ENCODE measurements around the gene PARVB.

Gene PARVB

DNA sequence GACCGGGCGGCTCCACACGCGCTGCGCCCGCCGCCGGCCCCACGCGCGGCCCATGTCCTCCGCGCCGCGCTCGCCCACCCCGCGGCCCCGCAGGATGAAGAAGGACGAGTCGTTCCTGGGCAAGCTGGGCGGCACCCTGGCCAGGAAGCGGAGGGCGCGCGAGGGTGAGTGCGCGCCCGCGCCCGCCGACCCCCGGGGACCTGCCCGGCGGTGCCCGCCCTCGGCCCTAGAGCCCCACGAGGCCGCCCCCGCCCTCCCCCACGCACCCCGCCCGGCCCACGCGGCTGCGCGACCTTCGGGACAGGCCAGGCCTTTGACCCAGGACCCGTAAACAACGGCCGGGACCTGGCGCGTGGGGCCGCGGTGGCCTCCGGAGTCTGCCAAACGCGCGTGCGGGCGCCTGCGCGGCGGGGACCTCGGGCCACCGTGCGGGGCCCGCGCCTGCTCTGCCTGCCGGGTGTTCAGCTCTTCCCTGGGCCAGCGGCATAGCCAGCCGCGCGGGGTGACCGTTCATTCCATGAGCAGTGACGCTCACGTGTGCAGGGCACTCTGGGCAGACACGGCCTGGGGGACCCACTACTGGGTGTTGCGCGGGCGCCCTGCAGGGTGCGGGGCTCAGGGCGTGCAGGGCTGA lies at the start of gene PARVB:
Gene PARVB (plus strand): TSS at position 15 of the 634 bp plus-strand sequence. CDS start 38 bp downstream, at position 53.
- FAIRE-seq, result no peak

DNA sequence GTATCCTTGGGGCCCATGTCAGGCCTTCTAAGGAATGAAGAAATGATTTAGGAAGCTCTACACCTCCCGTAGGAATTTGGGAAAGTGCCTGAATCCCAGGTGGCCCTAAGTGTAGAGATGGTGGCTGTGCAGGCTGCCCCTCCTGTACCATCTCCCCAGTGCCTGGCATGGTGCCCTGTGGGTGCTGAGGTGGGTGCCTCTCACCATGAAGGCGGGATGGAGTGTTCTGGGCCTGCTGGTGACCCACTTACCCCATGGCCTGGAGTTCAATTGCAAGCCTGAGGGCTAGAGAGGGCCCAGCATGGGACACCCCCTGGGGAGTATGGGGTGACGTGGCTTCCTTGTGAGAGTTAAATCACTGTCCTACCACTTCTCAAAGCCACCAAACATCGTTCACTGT lies 49.1 kb upstream of the PARVB start:
- FAIRE-seq, result no peak

DNA sequence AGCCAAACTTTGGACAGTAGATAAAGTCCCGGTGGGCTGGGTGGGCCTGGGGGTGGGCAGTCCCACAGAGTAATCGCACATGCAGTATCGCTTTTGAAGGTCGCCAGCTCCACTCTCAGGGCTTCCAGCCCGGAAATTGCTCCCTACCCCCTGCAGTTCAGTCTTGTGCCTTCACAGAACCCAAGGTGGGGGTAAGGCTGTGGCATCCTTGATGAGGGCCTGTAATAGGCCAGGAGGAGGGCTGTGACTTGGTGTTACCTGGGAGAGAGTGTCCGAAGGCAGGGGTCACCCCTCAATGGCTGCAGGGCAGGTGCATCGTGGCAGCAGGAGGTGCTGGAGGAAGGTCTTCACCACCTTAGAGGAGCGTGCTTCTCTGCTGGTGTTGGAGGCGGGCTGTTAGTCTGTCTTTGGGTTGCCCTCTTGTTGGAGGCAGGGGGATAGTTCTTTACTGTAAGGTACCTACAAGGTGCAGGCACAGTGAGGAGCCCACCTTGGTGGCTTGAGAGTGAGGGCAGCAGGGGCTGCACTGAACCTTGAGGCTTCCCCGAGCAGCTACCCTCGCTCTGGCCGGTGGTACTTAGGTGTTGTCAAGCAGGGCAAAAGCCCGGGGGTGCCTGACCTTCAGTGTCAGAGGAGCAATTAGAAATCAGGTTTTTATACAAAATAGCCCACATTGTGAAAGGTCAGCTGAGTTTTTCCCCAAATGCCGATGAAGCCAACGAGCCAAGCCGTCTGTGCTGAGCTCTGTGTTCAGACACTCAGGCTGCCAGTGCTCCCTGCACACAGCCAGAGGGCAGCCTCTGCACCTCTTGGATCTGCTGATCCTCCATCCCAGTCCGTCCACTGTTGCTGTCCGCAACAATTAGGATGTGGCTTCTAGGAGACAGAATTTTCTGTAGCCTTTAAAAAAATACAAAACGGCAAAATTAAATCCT lies 47.0 kb upstream of the PARVB start:
- FAIRE-seq, result no peak

DNA sequence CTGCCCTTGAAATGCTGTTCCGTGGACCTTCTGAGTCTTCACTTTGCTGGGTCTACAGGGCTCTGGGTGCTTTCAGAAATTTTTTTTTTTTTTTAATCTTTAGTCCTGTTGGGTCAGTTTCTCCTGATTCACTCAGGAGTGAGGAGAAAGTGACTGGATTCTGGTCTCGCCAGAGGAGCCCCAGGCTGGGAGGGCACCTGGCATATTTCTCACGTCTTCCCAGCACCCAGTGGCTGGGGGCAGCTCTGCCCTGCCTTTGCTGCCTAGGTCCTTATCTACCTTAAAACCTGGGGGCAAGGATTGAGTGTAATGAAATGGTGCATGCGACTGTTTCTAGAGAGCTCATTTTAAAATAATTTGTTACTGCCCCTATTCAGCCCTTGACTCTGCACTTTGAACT lies 45.5 kb upstream of the PARVB start:
- FAIRE-seq, result no peak

DNA sequence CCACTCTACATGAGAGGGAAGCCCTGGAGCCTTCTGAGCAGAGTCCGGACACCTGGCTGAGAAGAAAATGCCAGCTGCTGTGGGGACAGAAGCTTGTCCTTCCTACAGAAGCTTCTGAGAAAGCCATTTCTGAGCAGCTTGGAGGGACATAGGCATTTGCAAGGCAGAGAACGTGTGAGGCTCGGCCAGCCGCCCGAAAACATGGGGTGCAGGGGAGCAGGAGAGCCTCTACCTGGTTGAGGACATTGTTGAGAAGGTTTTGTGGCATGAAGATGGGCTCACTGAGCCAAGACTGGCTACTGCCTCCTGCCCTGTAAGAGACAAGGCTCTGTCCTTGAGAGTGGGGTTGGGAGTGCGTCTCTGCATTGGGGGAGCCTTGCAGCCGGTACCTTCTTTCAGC lies 43.5 kb upstream of the PARVB start:
- FAIRE-seq, result no peak

- FAIRE-seq, result no peak
Measured at GRCh38 chr22:43980996-43981395, 43.1 kb upstream of the PARVB start.

DNA sequence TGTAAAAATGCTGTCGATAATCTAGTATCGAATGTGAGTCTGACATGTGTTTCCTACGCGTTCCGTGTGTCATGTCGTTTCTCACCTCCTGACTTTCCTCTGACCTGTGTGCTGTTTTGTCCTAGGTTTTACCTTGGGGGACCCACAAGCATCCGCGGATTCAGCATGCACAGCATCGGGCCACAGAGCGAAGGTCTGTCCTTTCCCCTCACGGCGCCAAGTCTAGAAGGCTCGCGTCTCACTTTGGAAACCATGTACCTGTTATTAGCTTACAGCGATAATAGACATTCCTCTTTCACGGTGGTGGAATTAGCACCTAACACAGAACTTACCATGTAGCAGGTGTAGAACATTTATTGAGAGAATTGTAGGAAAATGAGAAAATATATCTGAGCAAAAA lies 40.3 kb upstream of the PARVB start:
- FAIRE-seq, result no peak

- no peak for FAIRE-seq
Measured at GRCh38 chr22:43985532-43985931, 38.6 kb upstream of the PARVB start.

GRCh38 chr22:43988116-43988820 lies 35.8 kb upstream of the PARVB start:
- no peak for FAIRE-seq

DNA sequence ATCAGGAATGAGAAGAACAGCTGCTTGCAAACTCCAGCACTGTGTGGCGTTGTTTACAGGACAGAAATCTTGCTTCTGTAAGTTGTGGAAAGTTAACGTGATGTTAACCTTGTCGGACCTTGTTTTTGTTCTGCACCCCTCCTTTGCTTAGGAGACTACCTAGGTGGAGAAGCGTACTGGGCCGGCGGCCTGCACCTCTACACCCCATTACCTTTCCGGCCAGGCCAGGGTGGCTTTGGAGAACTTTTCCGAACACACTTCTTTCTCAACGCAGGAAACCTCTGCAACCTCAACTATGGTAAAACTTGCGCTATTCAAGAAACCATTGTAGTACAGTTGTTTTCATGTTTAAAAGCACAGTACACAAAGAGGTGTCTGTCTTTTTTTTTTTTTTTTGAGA lies 35.1 kb upstream of the PARVB start:
- no peak for FAIRE-seq

GRCh38 chr22:43990044-43990443 lies 34.1 kb upstream of the PARVB start:
- no peak for FAIRE-seq

DNA sequence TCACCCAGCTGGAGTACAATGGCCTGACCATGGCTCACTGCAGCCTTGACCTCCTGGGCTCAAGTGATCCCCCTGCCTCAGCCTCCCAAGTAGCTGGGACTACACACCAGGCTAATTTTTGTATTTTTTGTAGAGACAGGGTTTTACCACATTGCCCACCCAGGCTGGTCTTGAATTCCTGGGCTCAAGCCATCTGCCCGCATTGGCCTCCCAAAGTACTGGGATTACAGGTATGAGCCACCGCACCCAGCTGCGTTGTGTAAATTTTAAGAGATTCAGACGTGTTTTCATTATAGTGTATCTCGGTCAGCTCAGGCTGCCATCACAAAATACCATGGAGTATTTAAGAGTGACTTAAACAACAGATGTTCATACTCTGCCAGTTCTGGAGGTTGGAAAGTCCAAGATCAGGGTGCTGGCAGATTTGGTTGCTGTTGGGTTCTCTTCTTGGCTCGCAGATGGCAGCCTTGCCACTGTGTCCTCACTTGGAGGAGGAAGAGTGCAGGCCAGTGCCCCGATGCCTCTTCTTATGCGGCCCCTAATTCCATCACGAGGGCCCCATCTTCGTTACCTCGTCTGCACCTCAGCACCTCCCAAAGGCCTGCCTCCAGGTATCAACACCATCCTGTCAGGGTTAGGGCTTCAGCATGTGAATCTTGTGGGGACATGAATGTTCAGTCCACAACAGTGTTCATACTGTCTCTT lies 32.6 kb upstream of the PARVB start:
- FAIRE-seq, result no peak

DNA sequence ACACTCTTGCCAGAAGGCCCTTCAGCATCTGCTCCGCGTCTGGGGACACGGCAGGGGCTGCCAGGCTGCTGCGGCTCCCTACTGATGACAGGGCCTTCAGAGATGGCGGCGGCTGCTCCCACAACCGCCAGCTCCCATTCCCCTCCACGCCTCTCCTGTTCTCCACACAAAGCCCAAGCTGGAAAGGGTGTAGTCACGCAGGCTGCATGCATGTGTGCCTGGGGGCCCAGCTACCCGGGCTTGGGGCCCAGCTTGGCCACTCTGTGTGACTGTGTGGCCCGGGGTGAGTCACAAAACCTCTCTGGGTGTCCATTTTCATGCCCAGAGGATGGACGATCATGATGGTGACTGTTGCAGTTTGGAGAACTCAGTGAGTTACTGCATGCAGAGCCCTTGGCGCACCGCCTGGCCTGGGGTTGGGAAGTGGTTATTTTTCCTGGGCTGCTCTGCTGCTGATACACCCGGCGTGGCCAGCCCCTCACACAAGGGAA lies 31.7 kb upstream of the PARVB start:
- no peak for FAIRE-seq

DNA sequence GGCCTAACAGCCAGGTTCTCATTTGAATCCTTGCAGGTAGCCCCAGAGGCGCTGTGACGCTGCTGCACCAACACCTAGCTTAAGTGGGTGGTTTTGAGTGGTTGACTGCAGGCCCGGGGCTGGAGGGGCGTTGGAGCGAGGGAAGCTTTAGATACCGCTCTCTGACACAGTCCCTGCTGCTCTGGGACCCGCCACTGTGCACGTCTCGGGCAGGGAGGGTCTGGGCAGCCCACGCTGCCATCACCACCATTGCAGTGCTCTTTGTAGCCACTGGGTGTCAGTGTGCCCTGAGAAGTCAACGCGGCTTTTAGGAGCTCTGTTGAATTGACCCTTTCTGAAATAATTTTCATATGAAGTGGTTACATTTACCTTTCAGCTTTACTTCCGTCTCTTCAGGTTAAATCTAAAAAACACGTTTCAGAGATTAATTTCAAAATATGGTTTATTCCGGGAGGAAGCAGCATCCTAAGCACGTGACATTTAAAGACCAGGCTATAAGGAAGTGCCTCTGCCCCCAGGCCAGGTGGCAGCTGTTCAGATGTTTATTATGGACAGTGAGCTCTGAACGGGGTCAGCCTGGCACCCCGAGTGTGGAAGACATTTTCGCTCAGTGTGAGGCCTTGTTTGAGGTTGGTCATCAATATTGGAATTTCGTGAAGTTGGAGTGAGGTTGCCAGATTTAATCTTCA lies 30.9 kb upstream of the PARVB start:
- no peak for FAIRE-seq

DNA sequence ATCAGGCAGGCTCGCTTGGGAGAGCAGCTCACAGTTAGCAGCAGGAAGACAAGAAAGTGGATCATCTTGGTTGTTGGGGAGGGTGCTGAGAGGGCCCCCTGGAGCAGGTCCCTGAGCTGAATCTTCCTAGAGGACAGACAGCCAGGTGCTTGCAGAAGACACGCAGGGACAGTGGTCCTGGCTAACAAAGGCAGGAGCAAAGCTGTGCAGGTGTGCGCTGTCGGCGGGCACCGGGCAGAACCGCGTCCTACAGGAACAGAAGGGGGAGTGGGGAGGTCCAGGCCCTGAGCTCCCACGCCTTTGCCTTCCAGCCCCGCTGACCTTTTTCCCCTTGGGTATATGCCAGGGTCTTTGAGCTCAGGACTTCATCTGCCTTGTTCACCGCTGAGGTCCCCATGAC lies 30.1 kb upstream of the PARVB start:
- no peak for FAIRE-seq

- FAIRE-seq, result no peak
Measured at GRCh38 chr22:43994416-43994815, 29.7 kb upstream of the PARVB start.

DNA sequence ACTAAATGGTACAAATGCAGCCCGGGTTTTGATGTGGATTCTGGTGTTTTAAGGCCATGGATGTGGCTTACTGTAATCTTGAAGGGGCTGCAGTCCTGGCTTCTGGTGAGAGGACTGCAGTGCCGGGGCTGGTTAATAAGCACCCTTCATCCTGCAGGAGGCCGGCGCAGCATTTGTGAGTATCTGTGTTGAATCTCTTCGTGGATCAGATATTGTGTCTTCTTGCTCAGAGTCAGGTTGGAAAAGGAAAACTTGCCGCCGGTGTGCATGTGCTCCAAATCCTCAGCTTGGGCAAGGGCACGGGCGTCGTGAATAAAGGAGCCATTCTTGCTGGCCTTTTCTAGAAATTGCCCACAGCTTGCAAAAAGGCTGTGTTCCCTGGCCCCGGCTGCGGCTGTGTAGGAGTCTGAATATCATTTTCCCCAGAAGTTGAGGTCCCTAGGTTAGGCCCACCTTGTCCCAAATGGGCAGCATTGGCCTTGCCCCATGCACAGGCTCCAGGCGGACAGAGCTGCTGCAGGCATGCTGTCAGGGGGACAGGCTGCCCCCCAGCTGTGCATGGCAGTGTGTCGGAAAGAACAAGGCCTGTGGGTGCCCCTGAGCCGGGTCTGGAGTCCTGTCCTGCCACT lies 28.9 kb upstream of the PARVB start:
- FAIRE-seq, result no peak

- FAIRE-seq, result no peak
Measured at GRCh38 chr22:43995798-43996169, 28.3 kb upstream of the PARVB start.

DNA sequence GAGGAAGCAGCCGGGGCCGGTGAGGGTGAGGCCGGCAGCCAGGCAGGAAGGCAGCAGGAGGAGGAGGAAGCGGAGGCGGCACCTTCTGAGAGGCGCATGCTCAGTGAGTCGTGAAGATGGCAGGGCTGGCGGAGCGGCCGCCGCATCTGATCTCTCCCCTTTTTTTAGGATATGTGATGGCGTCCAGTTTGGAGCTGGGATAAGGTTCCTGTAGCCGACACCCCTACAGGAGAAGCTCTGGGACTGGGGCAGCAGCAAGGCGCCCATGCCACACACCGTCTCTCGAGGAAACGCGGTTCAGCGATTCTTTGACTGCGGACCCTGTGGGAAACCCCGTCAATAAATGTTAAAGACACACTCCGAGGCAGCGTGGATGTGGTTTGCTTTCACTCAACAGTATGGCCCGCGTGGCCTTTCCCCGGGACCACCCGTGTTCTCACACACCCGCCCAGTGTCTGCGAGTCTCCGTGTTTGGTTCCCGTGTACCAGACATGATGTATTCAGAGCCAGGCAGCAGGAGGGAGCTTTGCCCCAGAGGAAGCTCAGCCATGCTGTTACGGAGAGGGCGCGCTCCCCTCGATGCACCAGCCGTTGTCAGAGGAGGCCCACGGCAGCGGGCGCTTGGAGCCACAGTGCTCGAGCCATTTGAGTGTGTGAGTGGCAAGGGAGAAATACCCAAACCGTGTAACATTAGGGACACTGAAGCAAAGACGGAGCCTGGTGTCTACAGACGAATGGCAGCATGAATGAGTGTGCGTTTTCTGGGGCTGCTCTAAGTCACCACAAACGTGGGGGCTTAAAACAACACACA lies 27.7 kb upstream of the PARVB start:
- FAIRE-seq, result no peak

DNA sequence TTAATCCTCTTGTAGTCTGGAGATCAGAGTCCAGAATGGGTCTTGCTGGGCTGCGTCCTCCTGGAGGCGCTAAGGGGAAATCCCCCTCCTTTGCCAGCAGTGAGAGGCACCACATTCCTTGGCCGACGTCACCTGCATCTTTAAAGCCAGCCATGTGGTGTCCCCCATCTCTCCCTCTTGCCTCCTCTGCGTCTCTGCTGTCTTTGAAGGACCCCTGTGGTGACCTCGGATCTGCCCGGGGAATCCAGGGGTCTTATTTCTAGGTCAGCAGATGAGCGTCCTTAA lies 27.2 kb upstream of the PARVB start:
- FAIRE-seq, result no peak

GRCh38 chr22:43998679-43999264 lies 25.3 kb upstream of the PARVB start:
- no peak for FAIRE-seq

Data from colon (tissue), 2 donors.